SKM-1 treated with dmso at 0.1 percent for 144 hours (cell line): ENCODE data around the gene RTN4R.

Experiments used
- DNase-seq: peaks from one replicate; lab custom pipeline; 2025; ENCODE audit not compliant: unreplicated experiment; lab: John Stamatoyannopoulos, UW

RTN4R gene

DNA sequence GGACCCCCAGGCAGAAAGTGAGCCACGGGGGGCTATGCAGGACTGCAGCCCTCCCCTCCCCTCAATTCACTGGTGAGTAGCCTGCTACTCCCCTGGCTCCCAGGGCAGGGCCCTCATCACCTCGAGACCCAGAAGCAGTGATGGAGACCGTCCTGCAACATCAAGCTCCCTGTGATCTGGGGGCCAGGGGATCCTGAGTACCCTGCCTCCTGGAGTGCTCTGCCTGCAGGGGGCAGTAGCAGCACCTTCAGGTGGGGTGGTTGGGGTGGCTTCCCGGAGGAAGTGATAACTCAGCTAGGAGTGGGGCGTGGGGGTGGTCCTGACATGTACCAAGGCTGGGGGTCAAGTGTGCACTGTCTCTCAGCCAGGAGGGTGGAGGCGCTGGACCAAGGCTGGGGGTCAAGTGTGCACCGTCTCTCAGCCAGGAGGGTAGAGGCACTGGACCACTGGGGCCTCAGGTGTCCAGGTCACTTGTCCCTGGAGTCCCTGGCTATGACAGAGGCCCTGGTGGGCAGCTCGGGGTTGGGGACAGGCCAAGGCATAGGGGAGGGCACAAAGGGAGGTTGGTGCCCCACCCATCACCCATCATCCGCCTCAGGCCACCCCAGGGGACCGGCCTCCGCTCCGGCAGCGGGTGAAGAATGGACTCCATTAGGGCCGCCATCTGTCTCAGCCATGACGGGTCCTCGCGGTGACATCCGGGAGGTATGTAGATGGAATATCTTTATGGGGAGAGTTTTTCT lies 9.4 kb downstream of the RTN4R start:
- DNase-seq = no peak

DNA sequence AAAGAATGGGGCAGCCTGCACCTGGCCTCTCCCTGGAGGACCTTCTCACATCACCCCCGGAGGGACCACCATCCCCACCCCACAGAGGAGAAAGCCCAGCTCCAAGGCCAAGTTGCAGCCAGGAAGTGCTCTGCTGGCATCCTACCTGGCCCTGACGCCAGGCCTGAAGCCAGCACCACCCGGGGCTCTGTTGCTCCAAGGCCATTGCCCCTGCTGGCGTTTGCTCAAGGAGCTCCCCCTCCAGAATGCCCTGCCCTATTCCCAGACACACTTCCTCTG lies 10.2 kb downstream of the RTN4R start:
- no peak for DNase-seq

DNA sequence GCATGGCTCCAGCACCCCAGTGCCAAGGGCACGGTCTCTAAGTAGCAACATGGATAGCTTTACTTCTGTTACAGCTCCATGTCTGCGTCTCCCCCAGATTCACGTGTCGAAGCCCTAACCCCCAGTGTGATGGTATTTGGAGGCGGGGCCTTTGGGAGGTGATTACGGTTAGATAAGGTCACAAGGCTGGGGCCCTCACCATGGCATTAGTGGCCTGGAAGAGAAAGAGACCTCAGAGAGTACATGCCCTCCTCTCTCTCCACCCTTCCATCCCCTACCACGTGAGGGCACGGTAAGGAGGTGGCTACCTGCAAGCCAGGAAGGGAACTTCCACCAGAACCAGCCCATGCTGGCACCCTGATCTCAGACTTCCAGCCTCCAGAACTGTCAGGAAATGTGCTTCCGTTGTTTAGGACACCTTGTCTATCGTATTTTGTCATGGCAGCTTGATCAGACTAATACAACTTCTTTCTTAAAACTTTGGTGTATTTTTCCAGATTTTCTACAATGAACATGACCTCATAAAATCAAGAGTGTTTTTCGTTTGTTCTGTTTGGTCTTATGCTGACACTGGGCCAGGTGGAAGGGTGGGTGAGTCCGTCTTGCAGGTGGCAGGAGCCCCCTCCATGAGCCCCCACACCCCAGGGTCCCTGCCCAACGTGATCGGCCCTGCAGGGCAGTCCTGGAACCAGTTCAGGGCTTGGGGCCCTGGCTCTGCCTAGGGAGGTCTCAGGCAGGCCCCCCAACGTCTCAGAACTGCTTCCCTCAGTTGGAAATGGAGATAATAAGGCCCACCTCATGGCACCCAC lies 10.7 kb downstream of the RTN4R start:
- DNase-seq = no peak

DNA sequence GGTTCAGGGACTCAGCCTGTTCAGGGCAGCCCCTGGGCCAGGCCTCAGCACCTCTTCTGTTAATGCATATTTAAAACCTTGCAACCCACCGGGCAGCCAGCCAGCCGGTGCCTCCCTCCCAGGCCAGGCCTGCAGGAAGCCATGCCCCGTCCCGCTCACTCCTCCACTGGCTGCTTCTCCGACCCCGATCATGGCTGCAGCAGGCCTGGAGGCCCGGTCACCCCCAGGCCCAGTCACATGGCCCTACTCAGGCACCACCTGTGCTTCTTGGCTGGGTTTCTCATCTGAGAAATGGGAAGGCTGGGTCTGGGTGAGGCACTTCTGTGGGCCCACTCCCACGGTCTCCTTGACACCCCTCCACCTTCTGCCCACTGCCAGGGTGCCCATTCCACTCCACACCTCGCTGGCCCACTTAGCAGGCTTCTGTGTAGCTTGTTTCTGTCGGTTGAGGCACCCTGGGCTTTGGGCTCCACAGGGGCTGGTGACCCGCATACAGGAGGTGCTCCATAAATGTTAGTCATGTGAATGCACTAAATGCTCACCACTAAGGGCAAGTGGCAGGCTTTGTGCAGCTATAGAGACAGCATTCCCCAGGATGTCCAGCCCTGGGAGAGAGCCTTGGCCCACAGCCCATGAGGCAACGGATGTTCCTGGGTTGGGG lies 11.4 kb downstream of the RTN4R start:
- DNase-seq = no peak

DNA sequence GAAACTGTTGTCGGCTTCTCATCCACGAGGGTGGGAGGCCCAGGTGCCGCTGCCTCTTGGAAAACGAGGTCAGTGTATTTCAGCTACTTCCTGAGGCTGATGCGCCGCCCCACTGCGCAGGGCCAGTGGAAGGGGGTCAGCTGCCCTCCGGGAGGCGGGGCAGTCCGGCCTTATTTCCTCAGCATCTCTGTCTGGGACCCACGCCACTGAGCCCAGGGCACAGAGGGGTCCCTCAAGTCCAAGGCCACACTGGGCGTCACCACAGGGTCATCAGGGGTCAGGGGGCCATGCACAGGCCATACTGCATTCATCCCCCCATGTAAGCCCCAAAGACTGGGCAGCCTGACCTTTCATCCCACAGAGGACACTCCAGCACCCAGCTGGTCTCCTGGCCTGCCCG lies 12.1 kb downstream of the RTN4R start:
- DNase-seq = no peak

DNA sequence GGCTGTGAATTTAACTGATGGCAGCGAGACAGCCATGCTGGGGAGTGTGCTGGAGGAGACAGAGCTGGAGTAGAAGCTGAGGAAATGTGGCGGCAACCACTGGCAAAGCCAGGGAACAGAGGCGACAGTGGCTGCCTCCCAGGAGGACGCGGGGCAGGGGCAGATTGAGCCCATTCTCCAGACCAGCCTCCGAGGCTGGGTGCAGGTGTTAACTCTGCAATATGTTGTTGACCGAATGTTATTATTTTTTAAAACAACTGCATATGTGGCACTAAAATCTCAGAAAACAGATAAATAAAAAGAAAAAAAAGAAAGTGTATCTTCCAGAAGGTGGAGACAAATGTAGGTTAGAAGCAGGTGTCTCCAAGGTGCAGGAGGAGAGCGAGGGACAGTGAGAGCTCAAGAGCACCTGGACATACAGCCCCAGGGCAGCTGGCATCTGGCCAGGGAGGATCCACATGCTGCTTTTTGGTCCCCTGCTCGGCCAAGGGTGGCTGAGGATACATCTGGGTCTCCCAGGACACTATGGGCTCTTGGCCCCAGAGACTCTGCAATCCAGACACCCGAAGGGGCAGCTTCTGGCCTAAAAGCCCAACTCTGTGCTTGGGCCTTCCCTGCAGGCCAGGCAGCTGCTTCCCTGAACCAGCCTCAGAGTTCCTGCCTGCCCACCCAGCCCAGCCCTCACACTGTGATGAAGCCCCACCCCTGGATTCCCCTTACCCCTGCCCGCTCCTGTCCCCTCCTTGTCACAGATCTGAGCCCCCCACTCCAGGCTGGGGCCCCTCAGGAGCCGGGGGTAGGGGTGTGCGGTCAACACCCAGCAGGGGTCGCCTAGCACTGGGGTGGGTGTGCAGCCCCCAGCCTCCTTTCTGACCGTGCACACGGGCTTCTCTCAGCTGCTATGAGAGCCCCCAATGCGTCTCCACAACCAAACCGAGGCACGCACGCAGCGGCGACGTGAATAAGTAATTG lies 12.9 kb downstream of the RTN4R start:
- DNase-seq = no peak

DNA sequence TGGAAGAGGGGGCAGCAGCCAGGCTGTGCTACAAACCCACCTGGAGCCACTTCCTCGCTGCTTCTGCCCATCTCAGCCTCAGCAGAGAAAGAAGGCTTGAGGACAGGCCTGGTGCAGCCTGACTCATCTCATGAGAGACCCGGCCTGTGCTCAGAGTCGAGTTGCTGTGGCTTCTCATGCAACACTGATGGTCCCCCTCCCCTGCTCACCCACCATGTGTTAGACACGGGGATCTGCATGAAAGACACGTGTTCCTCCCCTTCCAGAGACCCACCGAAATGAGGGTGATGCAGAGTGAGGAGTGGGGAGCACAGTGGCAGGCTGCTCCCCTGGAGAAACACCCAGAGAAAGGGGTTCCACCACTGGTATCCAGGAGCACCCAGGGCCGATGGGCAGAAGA lies 15.0 kb downstream of the RTN4R start:
- no peak for DNase-seq

DNA sequence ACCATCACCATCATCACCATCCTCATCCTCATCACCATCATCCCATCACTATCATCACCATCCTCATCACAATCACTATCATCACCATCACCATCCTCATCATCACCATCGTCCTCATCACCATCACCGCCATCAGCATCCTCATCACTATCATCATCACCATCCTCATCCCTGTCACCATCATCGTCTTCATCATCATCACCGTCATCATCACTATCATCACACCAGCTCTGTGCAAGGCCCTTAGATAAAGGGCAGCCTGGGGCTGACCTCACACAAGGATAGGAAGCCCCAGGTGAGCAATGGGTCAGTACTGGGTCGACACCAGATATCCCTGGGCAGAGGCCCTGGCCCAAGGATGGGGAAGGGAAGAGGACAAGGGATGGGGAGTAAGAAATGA lies 16.1 kb downstream of the RTN4R start:
- no peak for DNase-seq

DNA sequence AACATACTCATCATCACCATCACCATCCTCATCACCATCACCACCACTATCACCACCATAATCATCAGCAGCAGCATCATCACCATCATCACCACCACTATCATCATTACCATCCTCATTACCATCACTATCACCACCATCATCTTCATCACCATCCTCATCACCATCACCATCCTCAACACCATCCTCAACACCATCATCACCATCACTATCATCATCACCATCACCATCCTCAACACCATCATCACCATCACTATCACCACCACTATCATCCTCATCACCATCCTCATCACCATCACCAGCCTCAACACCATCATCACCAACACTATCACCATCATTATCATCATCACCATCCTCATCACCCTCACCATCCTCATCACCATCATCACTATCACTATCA lies 16.6 kb downstream of the RTN4R start:
- no peak for DNase-seq

DNA sequence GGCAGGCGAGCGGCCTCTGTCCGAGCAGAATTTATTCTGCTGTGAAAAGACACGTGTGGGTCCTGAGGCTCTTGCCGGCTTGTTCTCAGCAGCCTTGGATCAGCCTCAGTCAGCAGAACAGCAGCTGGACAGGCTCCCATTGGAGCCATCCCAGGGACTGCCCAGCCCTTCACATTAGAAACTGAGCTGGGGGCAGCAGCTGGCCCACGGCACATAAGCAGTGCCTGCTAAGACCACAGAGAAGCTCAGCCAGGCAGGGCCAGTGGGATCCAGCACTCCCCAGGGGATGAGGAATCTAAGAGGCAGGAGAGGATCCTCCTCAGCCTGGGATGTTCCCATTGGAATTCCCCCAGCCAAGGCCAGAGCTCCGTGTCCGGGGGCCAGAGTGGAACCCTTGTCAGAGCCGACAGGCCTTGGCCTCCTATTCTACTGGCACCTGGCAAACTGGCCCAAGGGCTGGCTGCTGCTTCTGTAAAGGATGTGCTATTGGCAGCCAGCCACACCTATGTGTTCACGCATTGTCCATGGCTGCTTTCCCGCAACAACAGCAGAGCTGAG lies 18.2 kb downstream of the RTN4R start:
- DNase-seq = no peak

DNA sequence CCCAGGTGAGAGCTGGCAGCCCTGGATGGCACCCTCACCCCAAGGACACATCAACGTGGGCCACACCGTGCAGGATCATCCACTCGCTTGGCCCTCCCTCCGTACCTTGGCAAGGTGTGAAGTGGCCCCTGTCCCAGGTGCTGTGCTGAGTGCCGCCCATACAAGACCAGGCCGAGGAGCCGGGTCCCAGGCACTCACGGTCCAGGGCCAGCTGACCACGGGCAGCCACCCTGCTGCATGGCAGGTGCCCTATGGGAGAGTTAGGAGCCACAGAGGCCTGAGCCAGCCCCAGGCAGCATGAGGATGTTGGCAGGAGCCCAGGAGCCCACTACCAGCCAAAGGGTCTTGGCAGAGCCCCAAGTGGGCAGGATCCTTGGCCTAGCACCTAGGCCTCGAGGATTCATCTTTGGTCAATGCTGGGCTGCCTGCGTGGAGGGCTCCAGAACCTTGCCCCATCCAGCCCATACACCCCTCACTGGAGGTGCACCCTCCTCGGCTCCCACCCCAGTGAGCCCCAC lies 19.6 kb downstream of the RTN4R start:
- no peak for DNase-seq

DNA sequence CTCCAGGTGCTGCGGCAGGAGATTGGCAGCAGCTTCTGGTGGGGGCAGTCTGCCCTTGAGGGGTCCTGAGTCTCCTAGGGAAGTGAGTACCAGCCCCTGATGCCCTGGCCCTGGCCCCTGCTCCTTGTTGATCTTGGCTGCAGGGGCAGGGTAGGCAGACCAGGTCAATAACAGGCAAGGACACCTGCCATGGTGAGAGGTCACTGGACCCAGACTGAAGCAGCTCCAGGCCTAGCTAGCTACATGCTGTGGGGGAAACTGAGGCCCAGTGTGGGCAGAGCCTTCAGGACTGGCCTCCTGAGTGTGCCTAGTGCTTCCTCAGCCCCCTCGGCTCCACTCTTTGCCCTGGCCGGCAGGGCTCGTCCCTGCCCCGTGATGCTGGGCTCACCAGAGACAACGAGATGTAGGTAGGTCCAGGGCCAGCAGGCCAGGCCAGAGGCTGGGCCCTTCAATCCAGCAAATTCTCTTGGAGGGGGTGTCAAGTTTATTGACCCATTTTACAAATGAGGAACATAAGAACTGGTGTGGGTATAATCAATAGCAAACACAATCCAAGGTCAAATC lies 20.4 kb downstream of the RTN4R start:
- DNase-seq = no peak

DNA sequence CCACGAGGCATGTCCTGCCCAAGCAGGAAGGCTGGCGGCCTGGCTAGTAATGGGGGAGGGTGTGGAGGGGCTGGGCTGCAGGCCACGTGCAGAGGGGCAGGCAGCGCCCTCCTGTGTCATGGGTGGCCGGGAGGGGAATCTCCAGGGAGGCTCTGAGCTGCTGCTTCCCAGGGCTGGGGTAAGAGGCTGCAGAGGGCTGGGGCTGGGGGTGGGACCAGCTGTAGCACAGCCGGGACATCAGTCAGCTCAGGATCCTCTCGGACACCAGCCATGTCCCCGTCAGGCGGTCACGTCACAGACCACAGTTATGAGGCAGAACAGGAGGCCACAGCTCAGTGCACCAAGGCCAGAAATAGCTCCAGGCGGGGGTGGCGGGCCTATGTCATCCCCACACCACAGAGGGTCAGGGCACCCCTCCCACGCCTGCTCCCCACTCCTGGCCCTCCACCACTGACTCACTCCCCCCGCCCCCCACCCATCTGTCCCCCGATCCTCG lies 21.1 kb downstream of the RTN4R start:
- DNase-seq = peak; percentile 18

DNA sequence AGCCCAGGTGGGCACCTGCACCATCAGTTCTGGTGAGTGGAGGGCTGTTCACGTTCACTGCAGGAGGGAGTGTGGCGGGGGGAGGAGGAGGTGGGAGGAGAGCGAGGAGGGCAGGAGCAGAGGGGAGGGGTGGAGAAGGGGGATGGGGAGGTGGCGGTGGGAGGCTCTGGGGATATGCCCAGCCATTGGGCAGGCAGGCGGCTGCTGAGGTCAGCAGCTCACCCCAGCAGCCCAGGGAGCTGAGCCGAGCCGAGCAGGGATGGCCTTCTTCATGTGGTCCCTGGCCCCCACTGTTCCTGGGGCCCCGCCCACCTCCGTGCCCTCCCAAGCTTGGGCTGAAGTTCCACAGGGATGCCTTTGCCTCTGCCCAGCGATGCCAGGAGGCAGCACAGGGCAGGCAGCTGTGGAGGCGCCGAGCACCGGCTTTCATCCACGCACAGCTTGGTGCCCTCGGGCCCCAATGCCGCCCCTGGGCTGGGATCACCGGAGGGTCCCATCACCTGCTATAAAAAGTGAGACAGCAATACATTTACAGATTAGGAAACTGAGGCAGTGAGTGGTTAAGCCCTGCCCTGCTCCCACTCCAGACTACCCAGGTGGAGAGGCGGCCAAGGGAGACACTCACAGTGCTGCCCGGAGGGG lies 21.6 kb downstream of the RTN4R start:
- no peak for DNase-seq

DNA sequence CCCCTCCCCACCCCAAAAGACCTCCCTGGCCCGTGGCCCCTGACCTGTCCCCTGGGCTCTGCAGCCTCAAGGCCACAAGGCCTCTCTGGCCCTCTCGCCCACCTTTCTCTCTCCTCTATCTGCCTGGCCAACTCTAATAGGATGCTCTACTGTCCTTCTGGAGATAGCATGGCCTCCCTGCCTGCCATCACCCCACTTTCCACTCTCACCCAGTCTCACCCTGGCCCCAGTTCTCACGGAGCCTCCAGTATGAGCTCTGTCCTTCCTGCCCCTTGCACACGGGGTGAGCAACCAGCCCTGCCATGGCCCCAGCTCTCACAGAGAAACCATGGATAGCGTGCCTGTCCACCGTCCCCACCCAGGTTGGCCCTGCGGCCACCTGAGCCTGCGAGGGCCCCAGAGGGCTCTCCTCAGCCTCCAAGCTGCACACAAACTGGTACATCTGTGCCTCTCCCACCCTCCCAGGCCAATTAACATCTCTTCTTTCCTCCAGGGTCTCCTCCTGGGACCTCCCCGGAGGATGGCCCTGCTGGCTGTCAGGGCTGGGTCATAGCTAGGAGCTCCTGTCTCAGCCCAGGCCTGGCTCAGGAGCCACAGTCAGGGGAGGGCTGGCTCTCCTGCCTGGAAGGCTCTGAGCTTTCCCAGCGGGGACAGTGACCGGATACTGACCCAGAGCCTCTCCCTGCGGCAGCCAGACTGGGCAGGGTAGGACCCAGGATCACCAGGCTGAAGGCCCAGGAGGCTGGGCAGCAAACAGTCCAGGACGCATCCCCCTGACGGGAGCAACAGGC lies 22.3 kb downstream of the RTN4R start:
- no peak for DNase-seq

DNA sequence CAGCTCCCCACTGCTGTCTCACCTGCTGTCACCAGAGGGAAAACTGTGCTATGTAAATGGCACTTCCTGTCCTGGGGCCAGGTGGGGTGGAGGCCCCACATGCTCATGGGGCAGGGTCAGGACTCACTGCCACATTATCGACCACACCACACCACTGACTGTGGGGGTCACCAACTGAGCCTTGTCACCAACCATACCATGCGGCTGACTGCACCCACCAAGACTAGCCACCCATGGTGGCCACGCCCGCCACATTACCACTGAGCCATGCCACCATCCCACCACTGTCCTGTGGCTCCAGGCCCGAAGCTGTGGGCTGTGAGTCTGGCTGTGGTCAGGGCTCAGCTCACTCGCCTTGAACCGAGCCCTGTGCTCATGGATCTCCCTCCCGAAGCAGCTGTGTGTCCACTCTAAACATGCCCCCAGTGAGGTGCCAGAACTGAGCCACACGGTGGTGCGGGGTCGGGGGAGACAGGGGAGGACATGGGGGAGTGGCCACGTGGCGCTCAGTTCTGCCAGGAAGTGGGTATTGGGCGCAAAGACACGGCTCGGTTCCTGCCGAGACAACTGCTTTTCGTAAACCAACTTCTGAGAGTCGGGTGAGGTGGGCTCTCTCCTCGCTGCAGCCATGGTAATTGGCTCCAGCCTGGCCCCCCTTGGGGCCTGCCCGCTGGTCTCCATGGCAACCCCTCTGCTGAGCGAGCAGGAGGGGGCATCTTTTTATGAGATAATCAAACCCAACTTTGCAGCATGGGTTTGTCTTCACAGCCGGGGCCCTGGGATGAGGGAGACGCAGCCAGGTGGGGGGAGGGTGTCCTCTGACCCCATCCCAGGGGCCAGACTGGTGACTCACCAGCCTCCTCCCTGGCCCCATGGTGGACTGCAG lies 23.2 kb downstream of the RTN4R start:
- no peak for DNase-seq

DNA sequence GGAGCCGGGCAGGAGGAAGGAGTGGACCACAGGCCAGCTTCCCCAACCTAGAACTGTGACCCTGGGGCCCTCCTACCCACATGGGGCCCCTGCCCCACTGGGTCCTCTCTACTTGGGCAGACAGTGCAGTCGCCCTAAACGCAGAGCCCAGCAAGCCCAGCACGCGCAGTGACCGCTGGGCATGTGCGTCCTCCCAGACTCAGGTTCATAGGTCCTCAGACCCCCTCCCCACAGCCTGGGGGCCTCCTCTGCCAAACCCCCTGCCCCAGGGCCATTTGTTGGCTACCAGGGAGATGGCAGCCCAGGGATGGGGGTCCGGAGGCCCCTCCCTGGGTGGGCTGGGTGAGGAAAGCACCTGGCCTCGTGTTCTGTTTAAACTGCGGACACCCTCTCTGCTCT lies 23.9 kb downstream of the RTN4R start:
- DNase-seq = no peak
